MG63 (cell line): ENCODE data around the gene HAND1. TPM values are rescaled to one million over a fixed set of nuclear protein-coding genes. Genes with fewer than 3 reads are reported as not detected.

Experiments used
- total RNA-seq: library from RNA; depleted of rRNA; stranded (reverse); fragments of >200 nt; shearing (Covaris generic); gene quantifications from 2 replicates; pipeline ENCODE4 v1.2.3, GENCODE V29; 2014; ENCODE audit warnings: low replicate concordance; rRNA removed

Gene HAND1
- total RNA-seq, 1 experiment from 2014 or later: 2.3 TPM

Other genes starting within 250 kb of the HAND1 start
- gene SAP30L, start 32.2 kb downstream of the HAND1 start, total RNA-seq: 33.4 and 39.2 TPM in 2 replicates